Measurements from ENCODE around the gene CELSR2. TPM values are rescaled to one million over a fixed set of nuclear protein-coding genes. Genes with fewer than 3 reads are reported as not detected.
A peak's percentile ranks its signal among the peaks of the same experiment; 100 is the strongest.
"Not testable (repeated sequence)": the region's sequence is repeated elsewhere in the genome, so short reads cannot be mapped to it uniquely, and the experiment has no call there.

The CELSR2 gene
- total RNA-seq, 2 donors from 2014 or later: 2.5 to 3.1 TPM

DNA sequence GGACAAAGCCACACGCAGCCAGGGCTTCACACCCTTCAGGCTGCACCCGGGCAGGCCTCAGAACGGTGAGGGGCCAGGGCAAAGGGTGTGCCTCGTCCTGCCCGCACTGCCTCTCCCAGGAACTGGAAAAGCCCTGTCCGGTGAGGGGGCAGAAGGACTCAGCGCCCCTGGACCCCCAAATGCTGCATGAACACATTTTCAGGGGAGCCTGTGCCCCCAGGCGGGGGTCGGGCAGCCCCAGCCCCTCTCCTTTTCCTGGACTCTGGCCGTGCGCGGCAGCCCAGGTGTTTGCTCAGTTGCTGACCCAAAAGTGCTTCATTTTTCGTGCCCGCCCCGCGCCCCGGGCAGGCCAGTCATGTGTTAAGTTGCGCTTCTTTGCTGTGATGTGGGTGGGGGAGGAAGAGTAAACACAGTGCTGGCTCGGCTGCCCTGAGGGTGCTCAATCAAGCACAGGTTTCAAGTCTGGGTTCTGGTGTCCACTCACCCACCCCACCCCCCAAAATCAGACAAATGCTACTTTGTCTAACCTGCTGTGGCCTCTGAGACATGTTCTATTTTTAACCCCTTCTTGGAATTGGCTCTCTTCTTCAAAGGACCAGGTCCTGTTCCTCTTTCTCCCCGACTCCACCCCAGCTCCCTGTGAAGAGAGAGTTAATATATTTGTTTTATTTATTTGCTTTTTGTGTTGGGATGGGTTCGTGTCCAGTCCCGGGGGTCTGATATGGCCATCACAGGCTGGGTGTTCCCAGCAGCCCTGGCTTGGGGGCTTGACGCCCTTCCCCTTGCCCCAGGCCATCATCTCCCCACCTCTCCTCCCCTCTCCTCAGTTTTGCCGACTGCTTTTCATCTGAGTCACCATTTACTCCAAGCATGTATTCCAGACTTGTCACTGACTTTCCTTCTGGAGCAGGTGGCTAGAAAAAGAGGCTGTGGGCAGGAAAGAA lies 25.5 kb downstream of the CELSR2 start:
- Mint-ChIP-seq H3K4me3 (no peak overlapping the region), H3K27ac (no peak overlapping the region), H3K27me3 (ENCODE audit: low read depth) (no peaks in the 10 kb centered on the region), H3K9me3 (no peaks in the 10 kb centered on the region), H3K36me3 (ENCODE audit: insufficient read depth in 2 of 2) (no peaks in the 10 kb centered on the region), H3K4me1 (ENCODE audit: low read depth) (peaks cover 7% of the 10 kb centered on the region)
- ATAC-seq (replicated peaks in 1 of 2): no peak
- DNase-seq: no peak

DNA sequence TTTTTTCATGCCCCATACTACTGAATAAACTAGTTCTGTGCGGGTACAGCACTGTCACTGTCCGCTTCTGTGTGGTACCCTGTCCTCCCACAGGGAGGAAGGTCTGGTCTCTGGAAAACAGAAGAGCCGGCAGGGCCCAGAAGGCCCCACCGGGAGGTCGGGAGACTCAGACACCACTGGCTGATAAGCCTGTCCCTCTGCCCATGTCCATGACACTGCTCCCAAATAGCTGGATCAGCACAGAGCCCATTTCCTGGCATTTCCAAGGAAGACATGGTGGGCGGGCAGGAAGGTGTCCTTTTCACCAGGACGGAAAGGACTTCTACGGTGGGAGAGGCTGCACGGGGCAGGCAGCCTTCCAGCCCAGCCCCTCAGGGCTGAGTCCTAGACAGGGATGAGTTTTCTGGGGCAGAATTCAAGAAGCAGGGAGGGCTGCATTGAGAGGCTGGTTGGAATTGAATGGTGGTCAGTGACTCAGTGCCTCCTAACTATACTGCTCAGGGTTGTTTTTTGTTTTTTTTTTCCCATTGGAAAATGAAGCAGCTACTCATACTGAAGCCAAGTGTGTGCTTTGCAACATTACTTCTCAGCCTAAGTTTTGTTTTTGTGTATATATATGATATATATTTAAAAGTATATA lies 26.5 kb downstream of the CELSR2 start:
- ATAC-seq (replicated peaks in 1 of 2) (no peak), DNase-seq (no peak)
- no peak overlapping the region for H3K4me3 Mint-ChIP-seq
- peaks cover 7% of the 10 kb centered on the region for H3K4me1 Mint-ChIP-seq (ENCODE audit: low read depth)
- no peaks in the 10 kb centered on the region for H3K36me3 Mint-ChIP-seq (ENCODE audit: insufficient read depth in 2 of 2)
- no peaks in the 10 kb centered on the region for H3K9me3 Mint-ChIP-seq
- no peak overlapping the region for H3K27ac Mint-ChIP-seq
- H3K27me3 Mint-ChIP-seq (ENCODE audit: low read depth): no peaks in the 10 kb centered on the region

DNA sequence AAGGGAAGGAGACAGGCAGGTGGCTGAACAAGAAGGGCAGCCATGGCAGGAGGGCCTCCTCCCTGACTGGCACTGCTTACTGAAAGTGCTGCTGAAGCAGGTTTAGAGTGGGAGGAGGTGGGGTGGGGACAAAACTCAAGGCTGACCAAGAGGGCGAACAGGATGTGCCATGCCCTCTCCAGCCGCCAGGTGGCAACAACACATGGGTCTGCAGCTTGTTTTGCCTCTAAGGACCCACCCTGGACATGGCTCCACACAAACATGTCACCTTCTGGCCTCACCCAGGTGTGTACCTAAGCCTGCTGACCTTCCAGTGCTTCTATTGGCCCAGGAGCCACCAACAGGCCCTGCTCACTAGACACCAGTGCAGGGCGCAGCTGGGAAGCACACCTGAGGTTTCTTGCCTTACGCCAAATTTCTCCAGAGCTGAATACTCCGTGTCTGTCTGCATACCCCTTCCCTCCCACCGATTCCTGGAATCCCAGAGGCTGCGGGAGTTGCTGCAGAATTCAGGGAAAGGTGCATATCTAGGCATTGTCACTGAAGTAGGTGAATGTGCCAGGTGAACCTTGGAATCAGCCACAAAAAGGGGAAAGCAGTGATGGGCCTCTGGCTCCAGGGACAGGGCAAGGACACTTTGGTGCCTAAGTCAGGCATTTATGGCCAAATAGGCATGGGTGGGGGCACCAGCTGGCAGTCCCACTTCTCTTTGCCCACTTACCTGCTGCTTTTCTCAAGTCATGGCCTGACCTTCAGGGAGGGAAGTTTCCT lies 28.3 kb downstream of the CELSR2 start:
- Mint-ChIP-seq H3K27ac (no peak overlapping the region), H3K9me3 (no peaks in the 10 kb centered on the region), H3K4me3 (no peak overlapping the region), H3K36me3 (ENCODE audit: insufficient read depth in 2 of 2) (peaks cover 0 to 2% of the 10 kb centered on the region in 2 donors), H3K4me1 (ENCODE audit: low read depth) (peaks cover 20% of the 10 kb centered on the region), H3K27me3 (ENCODE audit: low read depth) (no peaks in the 10 kb centered on the region)
- DNase-seq (peak; percentile 80 to 81), ATAC-seq (replicated peaks in 1 of 2) (peak; percentile 84 to 88)

DNA sequence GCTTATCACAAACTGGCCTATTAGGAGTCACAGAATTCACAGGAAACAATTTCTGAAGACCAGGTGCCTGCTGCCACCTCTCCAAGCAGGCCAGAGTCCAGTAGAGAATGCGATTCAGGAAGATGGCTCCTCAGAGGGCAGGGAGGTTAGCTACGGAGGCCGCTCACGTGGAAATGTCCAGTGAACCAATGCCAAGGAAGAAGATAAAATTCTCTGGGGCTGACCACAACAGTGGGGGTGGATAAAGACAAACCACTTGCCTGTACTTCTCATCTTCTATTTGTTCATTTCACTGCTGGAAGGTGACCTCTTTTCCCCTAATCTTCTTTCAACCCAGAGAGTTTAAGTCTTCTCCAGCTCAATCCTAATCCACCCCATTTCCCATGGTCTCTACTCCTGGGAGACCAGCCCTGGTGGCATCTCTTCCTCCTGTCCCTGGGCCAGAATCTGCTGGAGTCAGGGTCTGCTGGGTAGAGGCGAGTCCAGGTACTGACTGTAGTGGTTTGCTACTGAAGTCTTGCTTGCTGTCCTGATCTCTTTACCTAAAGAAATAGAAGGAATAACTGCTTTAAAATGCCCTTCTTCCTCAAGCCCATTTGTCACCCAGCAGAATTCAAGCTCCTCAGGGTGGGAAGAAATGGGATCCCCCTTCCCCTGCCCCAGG lies 30.4 kb downstream of the CELSR2 start:
- H3K27ac Mint-ChIP-seq: no peak overlapping the region
- no peaks in the 10 kb centered on the region for H3K27me3 Mint-ChIP-seq (ENCODE audit: low read depth)
- H3K9me3 Mint-ChIP-seq: no peaks in the 10 kb centered on the region
- peaks cover 0 to 4% of the 10 kb centered on the region in 2 donors for H3K36me3 Mint-ChIP-seq (ENCODE audit: insufficient read depth in 2 of 2)
- DNase-seq (no peak), ATAC-seq (replicated peaks in 1 of 2) (no peak)
- H3K4me1 Mint-ChIP-seq (ENCODE audit: low read depth): peaks cover 25% of the 10 kb centered on the region
- no peak overlapping the region for H3K4me3 Mint-ChIP-seq

DNA sequence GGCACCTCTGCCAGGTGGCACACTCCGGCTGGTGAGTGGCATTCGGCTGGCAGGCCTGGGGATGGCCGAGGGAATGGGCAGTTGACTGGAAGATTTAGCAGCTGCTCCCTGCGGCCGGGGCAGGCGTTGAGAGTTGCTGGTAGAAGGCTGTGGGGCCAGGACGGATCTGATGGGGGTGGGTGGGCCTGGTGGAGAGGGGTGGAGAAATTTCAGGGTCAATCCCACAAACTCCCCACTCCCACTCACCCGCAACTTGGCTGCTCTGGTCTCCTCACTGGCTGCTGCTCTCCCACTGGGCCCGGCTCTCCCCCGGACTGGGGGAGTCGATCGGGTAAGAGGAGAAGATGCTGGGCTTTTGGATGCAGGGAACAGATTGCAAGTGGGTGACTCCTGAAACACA lies 31.5 kb downstream of the CELSR2 start:
- H3K27ac Mint-ChIP-seq: no peak overlapping the region
- ATAC-seq (replicated peaks in 1 of 2) (no peak), DNase-seq (no peak)
- H3K4me3 Mint-ChIP-seq: no peak overlapping the region
- peaks cover 0 to 4% of the 10 kb centered on the region in 2 donors for H3K36me3 Mint-ChIP-seq (ENCODE audit: insufficient read depth in 2 of 2)
- no peaks in the 10 kb centered on the region for H3K9me3 Mint-ChIP-seq
- H3K27me3 Mint-ChIP-seq (ENCODE audit: low read depth): no peaks in the 10 kb centered on the region
- H3K4me1 Mint-ChIP-seq (ENCODE audit: low read depth): peaks cover 25% of the 10 kb centered on the region

DNA sequence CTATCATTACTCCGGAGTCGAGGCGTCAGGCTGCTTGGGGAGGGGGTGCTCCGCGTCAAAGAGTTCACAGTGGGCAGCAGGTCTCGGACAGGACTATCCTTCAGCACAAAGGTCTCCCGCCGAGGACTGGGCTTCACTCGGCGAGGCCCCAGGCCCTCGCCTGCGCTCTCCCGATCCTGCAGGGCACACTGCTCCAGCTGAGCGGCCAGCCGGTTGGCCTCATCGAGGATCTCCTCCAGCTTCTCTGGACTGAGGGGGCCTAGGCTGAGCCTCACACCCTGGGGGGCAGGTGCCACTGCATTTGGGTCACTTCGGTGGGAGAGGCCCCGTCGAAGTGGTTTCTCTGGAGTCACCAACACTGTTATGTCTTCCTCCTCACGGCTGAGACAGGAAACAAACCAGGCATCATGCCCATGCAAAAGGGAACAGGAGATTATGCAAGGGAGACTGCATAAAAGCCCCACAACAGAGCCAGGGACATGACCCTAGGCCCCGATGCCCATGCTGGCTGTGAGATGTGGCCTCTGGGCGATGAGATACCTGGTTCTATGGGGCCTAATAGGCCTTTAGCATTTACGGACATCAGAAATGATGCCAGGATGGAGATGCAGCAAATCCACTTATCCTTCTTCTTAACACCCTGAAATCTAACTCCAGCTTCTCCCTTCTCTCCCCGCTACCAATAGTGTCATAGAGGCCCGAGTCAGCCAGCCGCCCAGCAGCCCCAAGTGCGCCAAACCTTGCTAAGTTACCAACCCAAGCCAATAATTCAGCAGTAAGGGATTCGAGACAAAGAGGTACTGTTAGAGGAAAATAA lies 32.5 kb downstream of the CELSR2 start:
- H3K4me1 Mint-ChIP-seq (ENCODE audit: low read depth): peaks cover 23% of the 10 kb centered on the region
- H3K27ac Mint-ChIP-seq: no peak overlapping the region
- no peaks in the 10 kb centered on the region for H3K27me3 Mint-ChIP-seq (ENCODE audit: low read depth)
- DNase-seq: no peak
- no peak for ATAC-seq (replicated peaks in 1 of 2)
- H3K36me3 Mint-ChIP-seq (ENCODE audit: insufficient read depth in 2 of 2): peaks cover 0 to 4% of the 10 kb centered on the region in 2 donors
- H3K4me3 Mint-ChIP-seq: peak overlapping the region; percentile 90 to 100
- no peaks in the 10 kb centered on the region for H3K9me3 Mint-ChIP-seq

DNA sequence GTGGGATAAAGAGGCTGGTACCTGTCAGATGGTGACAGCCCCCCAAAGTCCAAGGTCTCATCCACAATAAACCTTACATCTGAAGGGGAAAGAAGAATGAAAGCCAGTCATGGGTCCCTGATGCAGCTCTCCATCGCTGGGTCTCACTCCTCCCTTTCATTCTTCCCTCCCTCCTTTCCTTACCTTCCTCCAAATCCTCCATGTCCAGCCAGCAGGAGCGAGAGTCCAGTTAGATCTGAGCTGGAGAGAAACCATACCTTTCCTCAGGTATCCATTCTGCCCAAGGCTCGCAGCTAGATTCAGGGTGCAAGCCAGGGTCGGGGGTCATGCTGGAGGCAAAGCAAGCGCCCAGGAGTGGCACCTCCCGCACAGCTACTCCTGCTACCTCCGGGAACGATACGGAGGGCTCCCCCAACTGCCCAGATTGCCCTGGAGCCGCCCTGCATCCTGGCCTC lies 33.2 kb downstream of the CELSR2 start:
- no peak for ATAC-seq (replicated peaks in 1 of 2)
- H3K27ac Mint-ChIP-seq: peak overlapping the region; percentile 47

DNA sequence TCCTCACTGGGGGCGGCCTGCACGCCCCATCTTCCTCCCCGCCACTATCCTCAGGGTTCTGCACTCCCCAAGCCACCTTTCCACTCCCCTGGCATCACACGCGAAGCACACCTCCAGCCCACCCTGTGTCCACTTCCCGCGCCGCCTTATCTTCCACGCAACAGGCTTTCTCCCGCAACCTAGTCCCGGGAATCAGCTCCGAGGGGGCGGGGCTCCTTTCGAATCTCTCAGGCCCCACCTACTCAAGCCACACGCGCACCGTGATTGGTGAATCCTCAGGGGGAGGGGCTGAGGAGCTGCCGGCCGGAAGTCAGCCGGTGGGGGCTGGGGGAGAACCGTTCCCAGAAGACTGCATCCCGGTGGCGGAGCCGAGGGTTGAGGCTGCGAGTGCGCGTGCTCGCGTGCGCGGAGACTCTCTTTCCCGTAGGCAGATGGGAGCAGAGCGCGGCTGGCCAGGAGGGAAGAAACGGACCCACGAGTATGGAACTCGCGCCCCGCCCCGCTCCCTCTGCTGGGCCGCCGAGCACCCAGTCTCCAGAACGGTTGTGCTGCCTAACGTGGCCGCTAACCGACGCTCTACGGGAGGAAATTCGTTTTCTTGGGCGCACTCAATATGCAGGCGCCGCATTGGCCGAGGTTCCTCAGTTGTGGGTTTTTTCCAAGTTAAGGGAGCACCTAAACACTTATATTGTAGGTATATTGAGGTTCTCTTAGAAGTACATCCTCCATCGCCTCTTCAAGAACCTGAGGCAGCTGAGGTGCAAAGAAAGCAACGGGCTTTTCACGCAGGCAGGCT lies 33.8 kb downstream of the CELSR2 start, which contains the start of gene PSRC1:
Gene PSRC1 (minus strand): TSS at position 194 of the 796 bp plus-strand sequence.
- Mint-ChIP-seq H3K4me3 (peak within 1 kb of the TSS; percentile 90 to 100), H3K27ac (peak within 1 kb of the TSS; percentile 68), H3K36me3 (ENCODE audit: insufficient read depth in 2 of 2) (peaks cover 0 to 4% of the 10 kb centered on the region in 2 donors), H3K27me3 (ENCODE audit: low read depth) (no peaks in the 10 kb centered on the region), H3K9me3 (no peaks in the 10 kb centered on the region), H3K4me1 (ENCODE audit: low read depth) (peaks cover 18% of the 10 kb centered on the region)
- DNase-seq: peak; percentile 93 to 94
- ATAC-seq (replicated peaks in 1 of 2): peak; percentile 97 to 98

More for the DNA sequence above, 33.2 kb downstream of the CELSR2 start:
- H3K9me3 Mint-ChIP-seq: no peaks in the 10 kb centered on the region
- no peaks in the 10 kb centered on the region for H3K27me3 Mint-ChIP-seq (ENCODE audit: low read depth)
- peak overlapping the region; percentile 90 to 100 for H3K4me3 Mint-ChIP-seq
- no peak for DNase-seq
- peaks cover 0 to 4% of the 10 kb centered on the region in 2 donors for H3K36me3 Mint-ChIP-seq (ENCODE audit: insufficient read depth in 2 of 2)
- H3K4me1 Mint-ChIP-seq (ENCODE audit: low read depth): peaks cover 18% of the 10 kb centered on the region

DNA sequence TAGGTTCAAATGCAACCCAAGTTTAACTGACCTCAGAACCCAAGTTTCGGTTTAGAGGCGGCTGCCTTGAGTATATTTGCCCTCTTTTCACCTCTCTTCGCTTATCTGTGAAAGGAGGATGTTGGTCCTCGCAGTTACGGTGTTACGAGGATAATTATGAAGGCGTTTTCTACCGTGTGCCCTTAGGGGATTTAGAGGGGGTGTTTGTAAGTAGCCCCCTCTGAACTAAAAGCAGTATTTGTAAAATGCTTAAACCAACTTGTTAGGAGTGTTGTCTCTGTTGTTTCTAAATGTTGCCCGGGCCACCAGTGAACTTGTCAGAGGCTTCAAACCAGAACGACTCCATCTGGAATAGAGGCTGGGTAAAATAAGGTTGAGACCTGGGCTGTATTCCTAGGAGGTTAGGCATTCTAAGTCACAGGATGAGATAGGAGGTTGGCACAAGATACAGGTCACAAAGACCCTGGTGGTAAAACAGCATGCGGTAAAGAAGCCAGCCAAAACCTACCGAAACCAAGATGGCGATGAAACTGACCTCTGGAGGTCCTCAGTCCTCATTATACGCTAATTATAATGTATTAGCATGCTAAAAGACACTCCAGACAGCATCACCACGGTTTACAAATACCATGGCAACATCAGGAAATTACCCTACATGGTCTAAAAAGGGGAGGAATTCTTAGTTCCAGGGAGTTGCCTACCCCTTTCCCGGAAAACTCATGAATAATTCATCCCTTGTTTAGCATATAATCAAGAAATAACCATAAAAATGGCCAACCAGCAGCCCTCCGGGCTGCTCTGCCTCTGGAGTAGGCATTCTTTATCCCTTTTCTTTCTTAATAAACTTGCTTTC lies 34.6 kb downstream of the CELSR2 start:
- Mint-ChIP-seq H3K27me3 (ENCODE audit: low read depth) (peaks cover 5% of the 10 kb centered on the region), H3K27ac (peak overlapping the region; percentile 56), H3K4me3 (peak overlapping the region; percentile 90 to 100), H3K36me3 (ENCODE audit: insufficient read depth in 2 of 2) (peaks cover 0 to 4% of the 10 kb centered on the region in 2 donors), H3K9me3 (no peaks in the 10 kb centered on the region), H3K4me1 (ENCODE audit: low read depth) (peaks cover 18% of the 10 kb centered on the region)
- no peak for DNase-seq
- peak in 1 of 2 donors; percentile 33 for ATAC-seq (replicated peaks in 1 of 2)

DNA sequence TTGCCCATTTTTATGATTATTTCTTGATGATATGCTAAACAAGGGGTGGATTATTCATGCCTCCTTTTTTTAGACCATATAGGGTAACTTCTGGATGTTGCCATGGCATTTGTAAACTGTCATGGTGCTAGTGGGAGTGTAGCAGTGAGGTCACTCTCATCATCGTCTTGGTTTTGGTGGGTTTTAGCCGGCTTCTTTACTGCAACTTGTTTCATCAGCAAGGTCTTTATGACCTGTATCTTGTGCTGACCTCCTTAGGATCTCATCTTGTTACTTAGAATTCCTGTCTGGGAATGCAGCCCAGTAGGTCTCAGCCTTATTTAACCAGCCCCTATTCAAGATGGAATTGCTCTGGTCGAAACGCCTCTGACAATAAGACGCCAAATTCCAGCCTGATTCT lies 37.4 kb downstream of the CELSR2 start:
- H3K4me3 Mint-ChIP-seq; H3K27ac Mint-ChIP-seq; H3K36me3 Mint-ChIP-seq (ENCODE audit: insufficient read depth in 2 of 2); DNase-seq; H3K9me3 Mint-ChIP-seq; ATAC-seq (replicated peaks in 1 of 2); H3K27me3 Mint-ChIP-seq (ENCODE audit: low read depth): not testable (repeated sequence)
- H3K4me1 Mint-ChIP-seq (ENCODE audit: low read depth): peaks cover 12% of the 10 kb centered on the region
